GM12872 (cell line): Measurements from ENCODE around the gene SMAD3.

Experiments used
- CTCF ChIP-seq: IDR thresholded peaks from 3 replicates; pipeline ENCODE4 v1.5.1; 2011; ENCODE audit warnings: low read depth, mild to moderate bottlenecking, low read length, moderate library complexity; ENCODE audit not compliant: insufficient read depth

SMAD3 gene

GRCh38 chr15:67196222-67196621 lies 130.8 kb downstream of the SMAD3 start:
- no peak for TF ChIP-seq CTCF

GRCh38 chr15:67196672-67197363 lies 131.4 kb downstream of the SMAD3 start:
- TF ChIP-seq CTCF: no peak

GRCh38 chr15:67197364-67197695 lies 131.9 kb downstream of the SMAD3 start:
- no peak for TF ChIP-seq CTCF

GRCh38 chr15:67198157-67198754 lies 132.9 kb downstream of the SMAD3 start:
- TF ChIP-seq CTCF: no peak

- TF ChIP-seq CTCF: no peak
Observed at GRCh38 chr15:67199391-67199790, 134.0 kb downstream of the SMAD3 start.

GRCh38 chr15:67199881-67200763 lies 134.7 kb downstream of the SMAD3 start:
- TF ChIP-seq CTCF: no peak

- TF ChIP-seq CTCF: no peak
Observed at GRCh38 chr15:67201136-67201535, 135.7 kb downstream of the SMAD3 start.
